Stromal cell of bone marrow (primary cell): ENCODE data around the gene COIL.

ENCODE experiments used
- DNase-seq: peaks from one replicate; pipeline ENCODE4 v3.0.0-alpha.2; 2012; ENCODE audit warnings: low read depth

The COIL gene

GRCh38 chr17:56933868-56934267 is 27.0 kb downstream of the COIL start:
- DNase-seq, result no peak

- no peak for DNase-seq
Measured at GRCh38 chr17:56933151-56933745, 27.6 kb downstream of the COIL start.

GRCh38 chr17:56930739-56931337 is 30.0 kb downstream of the COIL start:
- DNase-seq, result no peak

- DNase-seq, result no peak
Measured at GRCh38 chr17:56929362-56929969, 31.4 kb downstream of the COIL start.

GRCh38 chr17:56928586-56928985 is 32.3 kb downstream of the COIL start:
- DNase-seq, result no peak

GRCh38 chr17:56926704-56927103 is 34.1 kb downstream of the COIL start:
- no peak for DNase-seq

GRCh38 chr17:56926270-56926669 is 34.6 kb downstream of the COIL start:
- no peak for DNase-seq

GRCh38 chr17:56925088-56925487 is 35.8 kb downstream of the COIL start:
- no peak for DNase-seq

GRCh38 chr17:56919717-56920116 is 41.1 kb downstream of the COIL start:
- no peak for DNase-seq

GRCh38 chr17:56918916-56919315 is 41.9 kb downstream of the COIL start:
- no peak for DNase-seq

GRCh38 chr17:56917559-56918296 is 43.1 kb downstream of the COIL start:
- no peak for DNase-seq

GRCh38 chr17:56914581-56915273 is 46.1 kb downstream of the COIL start:
- DNase-seq, result no peak

GRCh38 chr17:56913867-56914580 is 46.8 kb downstream of the COIL start, which contains the start of gene TRIM25:
Gene TRIM25 (minus strand): TSS chr17:56914049. CDS start chr17:56913988, 61 bp downstream.
- peak; percentile 73 for DNase-seq

- DNase-seq, result no peak
Measured at GRCh38 chr17:56913353-56913866, 47.4 kb downstream of the COIL start.

- DNase-seq, result no peak
Measured at GRCh38 chr17:56913000-56913311, 47.9 kb downstream of the COIL start.

- DNase-seq, result no peak
Measured at GRCh38 chr17:56912105-56912999, 48.5 kb downstream of the COIL start.

GRCh38 chr17:56910509-56911235 is 50.2 kb downstream of the COIL start:
- DNase-seq, result no peak

GRCh38 chr17:56909742-56910508 is 50.9 kb downstream of the COIL start:
- no peak for DNase-seq

GRCh38 chr17:56908001-56908542 is 52.8 kb downstream of the COIL start:
- no peak for DNase-seq
